Measurements from ENCODE around the gene TGFBR3. TPM values are rescaled to one million over a fixed set of nuclear protein-coding genes. Genes with fewer than 3 reads are reported as not detected.

TGFBR3 gene
- total RNA-seq, 2 donors from 2014 or later, result 60.8 to 62.4 TPM

GRCh38 chr1:91830242-91831131 lies 55.5 kb downstream of the TGFBR3 start:
- Histone ChIP-seq H3K36me3 (no peaks in the 10 kb centered on the region), H3K4me3 (no peak overlapping the region), H3K27me3 (replicated peaks; ENCODE audit: insufficient read depth) (no peaks in the 10 kb centered on the region), H3K4me1 (ENCODE audit: control insufficient read depth in 1 of 2, low read depth in 2 of 2) (peaks cover 7 to 13% of the 10 kb centered on the region in 2 donors), H3K27ac (peak overlapping the region; percentile 18 to 23), H3K9me3 (no peaks in the 10 kb centered on the region)
- no peak for TF ChIP-seq CTCF (IDR thresholded peaks at IDR 0.05)
- peak; percentile 57 for ATAC-seq (ENCODE audit: insufficient number of reproducible peaks, low FRiP score, low read depth)
- peak; percentile 31 for DNase-seq (ENCODE audit: low spot score)

GRCh38 chr1:91829293-91830153 lies 56.4 kb downstream of the TGFBR3 start:
- H3K36me3 ChIP-seq, result no peaks in the 10 kb centered on the region
- no peak overlapping the region for H3K4me3 ChIP-seq
- H3K27ac ChIP-seq, result peak overlapping the region in 1 of 2 donors; percentile 18
- H3K4me1 ChIP-seq (ENCODE audit: control insufficient read depth in 1 of 2, low read depth in 2 of 2), result peaks cover 7 to 13% of the 10 kb centered on the region in 2 donors
- H3K9me3 ChIP-seq, result no peaks in the 10 kb centered on the region
- no peaks in the 10 kb centered on the region for H3K27me3 ChIP-seq (replicated peaks; ENCODE audit: insufficient read depth)
- no peak for TF ChIP-seq CTCF (IDR thresholded peaks at IDR 0.05)
- ATAC-seq (ENCODE audit: insufficient number of reproducible peaks, low FRiP score, low read depth) (no peak), DNase-seq (ENCODE audit: low spot score) (no peak)

GRCh38 chr1:91828583-91829281 lies 57.2 kb downstream of the TGFBR3 start:
- Histone ChIP-seq H3K4me1 (ENCODE audit: control insufficient read depth in 1 of 2, low read depth in 2 of 2) (peaks cover 7 to 13% of the 10 kb centered on the region in 2 donors), H3K27me3 (replicated peaks; ENCODE audit: insufficient read depth) (no peaks in the 10 kb centered on the region), H3K9me3 (no peaks in the 10 kb centered on the region), H3K36me3 (no peaks in the 10 kb centered on the region), H3K27ac (no peak overlapping the region), H3K4me3 (no peak overlapping the region)
- DNase-seq (ENCODE audit: low spot score), result no peak
- ATAC-seq (ENCODE audit: insufficient number of reproducible peaks, low FRiP score, low read depth), result no peak
- TF ChIP-seq CTCF (IDR thresholded peaks at IDR 0.05), result no peak

GRCh38 chr1:91827459-91828321 lies 58.3 kb downstream of the TGFBR3 start:
- no peak for TF ChIP-seq CTCF (IDR thresholded peaks at IDR 0.05)
- H3K27me3 ChIP-seq (replicated peaks; ENCODE audit: insufficient read depth), result no peaks in the 10 kb centered on the region
- ATAC-seq (ENCODE audit: insufficient number of reproducible peaks, low FRiP score, low read depth) (no peak), DNase-seq (ENCODE audit: low spot score) (no peak)
- no peak overlapping the region for H3K4me3 ChIP-seq
- H3K4me1 ChIP-seq (ENCODE audit: control insufficient read depth in 1 of 2, low read depth in 2 of 2), result peaks cover 7 to 13% of the 10 kb centered on the region in 2 donors
- no peaks in the 10 kb centered on the region for H3K9me3 ChIP-seq
- no peak overlapping the region for H3K27ac ChIP-seq
- no peaks in the 10 kb centered on the region for H3K36me3 ChIP-seq
